Esophagus squamous epithelium (tissue), 4 donors: ENCODE results near the gene EDEM3.

Experiments
- POLR2A ChIP-seq, 4 donors: fragments of 450-650 bp; IDR thresholded peaks; one replicate each; pipeline ENCODE4 v1.6.1; 2017; ENCODE audit warnings: antibody characterized with exemption in 4 of 4, mild to moderate bottlenecking in 4 of 4, moderate library complexity in 3 of 4
- TF ChIP-seq, protein P1 (sequence below), 6 experiments: fragments of 450-650 bp in 4 of 6; fragments of 200-600 bp in 2 of 6; sonication (generic) in 2 of 6; IDR thresholded peaks; one replicate each; pipeline ENCODE4 v1.5.1; 2016 to 2019; ENCODE audit warnings: antibody characterized with exemption in 6 of 6, mild to moderate bottlenecking in 4 of 6, moderate library complexity in 4 of 6

DNA sequence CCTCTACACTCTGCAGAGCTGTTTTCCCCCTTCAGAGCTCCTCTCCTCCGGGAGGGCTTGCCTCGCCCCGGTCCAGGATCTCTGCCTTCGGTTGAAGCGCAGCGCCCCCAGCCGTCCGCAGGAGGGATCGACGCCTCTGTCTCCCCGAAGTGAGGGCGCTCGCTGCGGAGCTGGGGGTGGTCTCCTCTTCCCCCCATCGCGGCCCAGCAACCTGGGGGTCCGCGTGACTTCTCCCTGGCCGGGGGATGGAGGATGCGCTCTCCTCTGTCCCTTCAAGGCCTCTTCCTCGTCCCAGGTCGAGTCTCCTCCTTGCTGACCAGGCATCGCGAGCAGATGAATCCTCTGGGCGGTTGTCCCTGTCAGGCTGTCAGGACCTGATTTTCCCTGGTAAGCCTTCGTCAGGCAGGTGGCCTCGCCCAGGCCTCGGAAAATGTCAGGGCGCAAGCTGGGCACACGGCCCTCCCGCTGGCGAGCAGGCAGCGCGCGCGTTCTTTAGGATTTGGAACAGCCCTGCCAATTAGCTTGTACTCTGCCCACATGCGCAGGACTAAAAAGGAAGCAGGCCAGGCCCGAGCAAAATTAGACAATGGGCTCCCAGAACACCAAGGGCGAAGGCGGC, 90.5 kb downstream of the EDEM3 start:
- TF ChIP-seq, protein P1, sequence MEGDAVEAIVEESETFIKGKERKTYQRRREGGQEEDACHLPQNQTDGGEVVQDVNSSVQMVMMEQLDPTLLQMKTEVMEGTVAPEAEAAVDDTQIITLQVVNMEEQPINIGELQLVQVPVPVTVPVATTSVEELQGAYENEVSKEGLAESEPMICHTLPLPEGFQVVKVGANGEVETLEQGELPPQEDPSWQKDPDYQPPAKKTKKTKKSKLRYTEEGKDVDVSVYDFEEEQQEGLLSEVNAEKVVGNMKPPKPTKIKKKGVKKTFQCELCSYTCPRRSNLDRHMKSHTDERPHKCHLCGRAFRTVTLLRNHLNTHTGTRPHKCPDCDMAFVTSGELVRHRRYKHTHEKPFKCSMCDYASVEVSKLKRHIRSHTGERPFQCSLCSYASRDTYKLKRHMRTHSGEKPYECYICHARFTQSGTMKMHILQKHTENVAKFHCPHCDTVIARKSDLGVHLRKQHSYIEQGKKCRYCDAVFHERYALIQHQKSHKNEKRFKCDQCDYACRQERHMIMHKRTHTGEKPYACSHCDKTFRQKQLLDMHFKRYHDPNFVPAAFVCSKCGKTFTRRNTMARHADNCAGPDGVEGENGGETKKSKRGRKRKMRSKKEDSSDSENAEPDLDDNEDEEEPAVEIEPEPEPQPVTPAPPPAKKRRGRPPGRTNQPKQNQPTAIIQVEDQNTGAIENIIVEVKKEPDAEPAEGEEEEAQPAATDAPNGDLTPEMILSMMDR (IDR thresholded peaks at IDR 0.05), result peak; percentile 66 to 88 (median 82)
- TF ChIP-seq POLR2A (IDR thresholded peaks at IDR 0.05), result no peak
